ENCODE data around the gene TCEANC2.

DNA sequence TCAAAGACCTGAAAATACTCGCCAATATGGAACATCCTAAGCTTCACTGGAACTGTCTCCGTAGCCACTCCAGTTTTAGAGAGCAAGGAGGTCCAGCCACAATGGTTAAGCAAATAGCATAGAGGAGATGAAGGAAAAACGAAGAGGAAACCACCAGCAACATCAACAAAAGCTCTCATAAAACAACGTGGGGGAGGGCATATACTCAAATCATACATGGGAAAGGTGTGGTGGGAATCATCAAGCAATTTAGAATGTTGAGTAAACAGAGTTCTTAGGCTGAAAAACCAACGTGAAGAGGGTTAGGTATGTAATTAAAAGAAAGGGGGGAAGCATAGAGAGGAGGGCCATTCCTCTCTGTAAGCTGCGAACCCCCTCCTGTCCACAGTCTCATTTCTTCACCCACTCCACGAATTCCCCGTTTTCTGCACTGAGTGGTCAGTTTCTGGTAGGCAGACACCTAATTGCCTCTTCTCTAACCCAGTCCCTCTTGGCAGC lies 1.4 kb upstream of the TCEANC2 start:
- TF ChIP-seq CTCF (conservative IDR thresholded peaks at IDR 0.05; ENCODE audit: low read depth, low read length) (no peak), CEBPB (IDR thresholded peaks at IDR 0.05; ENCODE audit: low read depth, low read length) (no peak), POLR2A (IDR thresholded peaks at IDR 0.05; ENCODE audit: low read depth, low read length) (no peak), RCOR1 (IDR thresholded peaks at IDR 0.05; ENCODE audit: insufficient replicate concordance, low read length) (no peak), RFX5 (IDR thresholded peaks at IDR 0.05; ENCODE audit: low read depth, low read length) (no peak), NFE2L2 (IDR thresholded peaks at IDR 0.05; ENCODE audit: low read depth, low read length) (no peak), USF2 (IDR thresholded peaks at IDR 0.05; ENCODE audit: low read depth, low read length) (no peak), RAD21 (IDR thresholded peaks at IDR 0.05; ENCODE audit: low read length) (no peak), BHLHE40 (IDR thresholded peaks at IDR 0.05; ENCODE audit: low read depth, low read length) (no peak), SMC3 (IDR thresholded peaks at IDR 0.05; ENCODE audit: low read depth, low read length) (no peak)
- TF ChIP-seq, protein P1, sequence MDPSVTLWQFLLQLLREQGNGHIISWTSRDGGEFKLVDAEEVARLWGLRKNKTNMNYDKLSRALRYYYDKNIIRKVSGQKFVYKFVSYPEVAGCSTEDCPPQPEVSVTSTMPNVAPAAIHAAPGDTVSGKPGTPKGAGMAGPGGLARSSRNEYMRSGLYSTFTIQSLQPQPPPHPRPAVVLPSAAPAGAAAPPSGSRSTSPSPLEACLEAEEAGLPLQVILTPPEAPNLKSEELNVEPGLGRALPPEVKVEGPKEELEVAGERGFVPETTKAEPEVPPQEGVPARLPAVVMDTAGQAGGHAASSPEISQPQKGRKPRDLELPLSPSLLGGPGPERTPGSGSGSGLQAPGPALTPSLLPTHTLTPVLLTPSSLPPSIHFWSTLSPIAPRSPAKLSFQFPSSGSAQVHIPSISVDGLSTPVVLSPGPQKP (IDR thresholded peaks at IDR 0.05; ENCODE audit: borderline replicate concordance, low read depth, low read length), result no peak
